Liver (tissue), 3 donors: ENCODE data around the gene TBX1.

ENCODE experiments used
- EGR1 ChIP-seq, 2 donors: IDR thresholded peaks; 2 replicates each; pipeline ENCODE4 v1.6.1; 2016 to 2018; ENCODE audit warnings: antibody characterized with exemption in 2 of 2, low read depth in 2 of 2
- GABPA ChIP-seq, 2 donors: IDR thresholded peaks in 1 of 2; conservative IDR thresholded peaks in 1 of 2; 2 replicates each; pipeline ENCODE4 v1.6.1; 2016; ENCODE audit warnings: antibody characterized with exemption in 2 of 2, mild to moderate bottlenecking in 1 of 2, moderate library complexity in 1 of 2
- HNF4A ChIP-seq, 2 donors: conservative IDR thresholded peaks; 2 replicates each; pipeline ENCODE4 v1.6.1; 2016; ENCODE audit warnings: antibody characterized with exemption in 2 of 2, mild to moderate bottlenecking in 2 of 2
- HNF4G ChIP-seq: IDR thresholded peaks from 2 replicates; pipeline ENCODE4 v1.6.1; 2016; ENCODE audit warnings: antibody characterized with exemption
- JUND ChIP-seq, 2 donors: IDR thresholded peaks; 2 replicates each; pipeline ENCODE4 v1.6.1; 2016; ENCODE audit warnings: antibody characterized with exemption in 2 of 2
- MAX ChIP-seq: IDR thresholded peaks from 2 replicates; pipeline ENCODE4 v1.6.1; 2016; ENCODE audit warnings: antibody characterized with exemption
- NR2F2 ChIP-seq: IDR thresholded peaks from 2 replicates; pipeline ENCODE4 v1.6.1; 2016; ENCODE audit warnings: antibody characterized with exemption
- RAD21 ChIP-seq, 2 donors: IDR thresholded peaks; 2 replicates each; pipeline ENCODE4 v1.6.1; 2016; ENCODE audit warnings: antibody characterized with exemption in 2 of 2, mild to moderate bottlenecking in 2 of 2
- RXRA ChIP-seq, 2 donors: IDR thresholded peaks; 2 replicates each; pipeline ENCODE4 v1.6.1; 2017 to 2018; ENCODE audit warnings: antibody characterized with exemption in 2 of 2, mild to moderate bottlenecking in 1 of 2
- SP1 ChIP-seq: IDR thresholded peaks from 2 replicates; pipeline ENCODE4 v1.6.1; 2018; ENCODE audit warnings: antibody characterized with exemption, mild to moderate bottlenecking
- TAF1 ChIP-seq: conservative IDR thresholded peaks from 2 replicates; pipeline ENCODE4 v1.6.1; 2016; ENCODE audit warnings: antibody characterized with exemption, mild to moderate bottlenecking
- YY1 ChIP-seq: IDR thresholded peaks from 2 replicates; pipeline ENCODE4 v1.6.1; 2016; ENCODE audit warnings: antibody characterized with exemption, mild to moderate bottlenecking
- TF ChIP-seq, protein P1 (sequence below): fragments of 150-350 bp; IDR thresholded peaks from 2 replicates; pipeline ENCODE4 v1.5.1; 2017; ENCODE audit warnings: improper control_type of control experiment, low read depth, low read length; ENCODE audit not compliant: missing input control
- TF ChIP-seq, protein P2 (sequence below): IDR thresholded peaks from 2 replicates; pipeline ENCODE4 v1.6.1; 2016; ENCODE audit warnings: antibody characterized with exemption, mild to moderate bottlenecking
- donor health status: healthy.
- donor health status: healthy.

DNA sequence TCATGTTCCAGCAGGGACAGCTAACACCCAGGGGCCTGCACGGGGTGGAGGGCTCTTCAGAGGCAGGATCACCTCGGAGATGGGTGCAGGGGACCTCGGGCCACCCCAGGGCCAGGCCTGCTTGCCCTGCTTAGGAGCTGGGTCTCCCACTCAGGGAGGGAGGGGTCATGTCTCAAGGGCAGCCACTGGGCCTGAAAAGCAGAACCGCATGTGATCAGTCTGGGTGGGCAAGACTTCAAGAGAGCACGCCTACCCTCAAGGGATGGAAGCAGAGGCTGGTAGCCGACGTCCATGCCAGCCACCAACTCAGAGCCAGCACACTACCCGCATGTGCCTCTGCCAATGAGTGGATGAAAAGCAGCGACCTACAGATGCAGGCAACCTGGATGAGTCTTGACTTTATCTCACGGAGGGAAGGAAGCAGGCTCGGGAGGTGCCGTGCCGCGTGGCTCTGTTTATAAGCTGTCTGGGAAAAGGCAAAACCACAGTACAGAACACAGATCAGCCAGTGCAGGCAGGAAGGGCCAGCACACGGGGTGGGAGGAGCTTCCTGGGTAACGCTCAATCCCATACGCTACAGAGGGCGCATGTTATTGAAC lies 16.0 kb downstream of the TBX1 start:
- TF ChIP-seq, protein P1, sequence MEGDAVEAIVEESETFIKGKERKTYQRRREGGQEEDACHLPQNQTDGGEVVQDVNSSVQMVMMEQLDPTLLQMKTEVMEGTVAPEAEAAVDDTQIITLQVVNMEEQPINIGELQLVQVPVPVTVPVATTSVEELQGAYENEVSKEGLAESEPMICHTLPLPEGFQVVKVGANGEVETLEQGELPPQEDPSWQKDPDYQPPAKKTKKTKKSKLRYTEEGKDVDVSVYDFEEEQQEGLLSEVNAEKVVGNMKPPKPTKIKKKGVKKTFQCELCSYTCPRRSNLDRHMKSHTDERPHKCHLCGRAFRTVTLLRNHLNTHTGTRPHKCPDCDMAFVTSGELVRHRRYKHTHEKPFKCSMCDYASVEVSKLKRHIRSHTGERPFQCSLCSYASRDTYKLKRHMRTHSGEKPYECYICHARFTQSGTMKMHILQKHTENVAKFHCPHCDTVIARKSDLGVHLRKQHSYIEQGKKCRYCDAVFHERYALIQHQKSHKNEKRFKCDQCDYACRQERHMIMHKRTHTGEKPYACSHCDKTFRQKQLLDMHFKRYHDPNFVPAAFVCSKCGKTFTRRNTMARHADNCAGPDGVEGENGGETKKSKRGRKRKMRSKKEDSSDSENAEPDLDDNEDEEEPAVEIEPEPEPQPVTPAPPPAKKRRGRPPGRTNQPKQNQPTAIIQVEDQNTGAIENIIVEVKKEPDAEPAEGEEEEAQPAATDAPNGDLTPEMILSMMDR: no peak
- TF ChIP-seq HNF4A (conservative IDR thresholded peaks at IDR 0.05) (no peak), TAF1 (no peak), JUND (IDR thresholded peaks at IDR 0.05) (no peak), RAD21 (IDR thresholded peaks at IDR 0.05) (no peak), YY1 (no peak), MAX (no peak), NR2F2 (no peak), HNF4G (no peak), SP1 (no peak), GABPA (IDR thresholded peaks at IDR 0.05 in 1 of 2, conservative IDR thresholded peaks at IDR 0.05 in 1 of 2) (no peak), RXRA (IDR thresholded peaks at IDR 0.05) (no peak), EGR1 (IDR thresholded peaks at IDR 0.05; ENCODE audit: low read depth in 2 of 2) (no peak)
- TF ChIP-seq, protein P2, sequence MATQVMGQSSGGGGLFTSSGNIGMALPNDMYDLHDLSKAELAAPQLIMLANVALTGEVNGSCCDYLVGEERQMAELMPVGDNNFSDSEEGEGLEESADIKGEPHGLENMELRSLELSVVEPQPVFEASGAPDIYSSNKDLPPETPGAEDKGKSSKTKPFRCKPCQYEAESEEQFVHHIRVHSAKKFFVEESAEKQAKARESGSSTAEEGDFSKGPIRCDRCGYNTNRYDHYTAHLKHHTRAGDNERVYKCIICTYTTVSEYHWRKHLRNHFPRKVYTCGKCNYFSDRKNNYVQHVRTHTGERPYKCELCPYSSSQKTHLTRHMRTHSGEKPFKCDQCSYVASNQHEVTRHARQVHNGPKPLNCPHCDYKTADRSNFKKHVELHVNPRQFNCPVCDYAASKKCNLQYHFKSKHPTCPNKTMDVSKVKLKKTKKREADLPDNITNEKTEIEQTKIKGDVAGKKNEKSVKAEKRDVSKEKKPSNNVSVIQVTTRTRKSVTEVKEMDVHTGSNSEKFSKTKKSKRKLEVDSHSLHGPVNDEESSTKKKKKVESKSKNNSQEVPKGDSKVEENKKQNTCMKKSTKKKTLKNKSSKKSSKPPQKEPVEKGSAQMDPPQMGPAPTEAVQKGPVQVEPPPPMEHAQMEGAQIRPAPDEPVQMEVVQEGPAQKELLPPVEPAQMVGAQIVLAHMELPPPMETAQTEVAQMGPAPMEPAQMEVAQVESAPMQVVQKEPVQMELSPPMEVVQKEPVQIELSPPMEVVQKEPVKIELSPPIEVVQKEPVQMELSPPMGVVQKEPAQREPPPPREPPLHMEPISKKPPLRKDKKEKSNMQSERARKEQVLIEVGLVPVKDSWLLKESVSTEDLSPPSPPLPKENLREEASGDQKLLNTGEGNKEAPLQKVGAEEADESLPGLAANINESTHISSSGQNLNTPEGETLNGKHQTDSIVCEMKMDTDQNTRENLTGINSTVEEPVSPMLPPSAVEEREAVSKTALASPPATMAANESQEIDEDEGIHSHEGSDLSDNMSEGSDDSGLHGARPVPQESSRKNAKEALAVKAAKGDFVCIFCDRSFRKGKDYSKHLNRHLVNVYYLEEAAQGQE: no peak
